Stimulated activated CD8-positive, alpha-beta memory T cell treated with anti-CD3 and anti-CD28 coated beads, Interleukin-2, amount 100 ng/mL, for 48 hours (primary cell): ENCODE data around the gene ZNF813.

Experiments used
- DNase-seq, 2 donors: peaks; one replicate each; pipeline ENCODE4 v3.0.0-alpha.2; 2020; ENCODE audit warnings: low read depth in 2 of 2

ZNF813 gene

DNA sequence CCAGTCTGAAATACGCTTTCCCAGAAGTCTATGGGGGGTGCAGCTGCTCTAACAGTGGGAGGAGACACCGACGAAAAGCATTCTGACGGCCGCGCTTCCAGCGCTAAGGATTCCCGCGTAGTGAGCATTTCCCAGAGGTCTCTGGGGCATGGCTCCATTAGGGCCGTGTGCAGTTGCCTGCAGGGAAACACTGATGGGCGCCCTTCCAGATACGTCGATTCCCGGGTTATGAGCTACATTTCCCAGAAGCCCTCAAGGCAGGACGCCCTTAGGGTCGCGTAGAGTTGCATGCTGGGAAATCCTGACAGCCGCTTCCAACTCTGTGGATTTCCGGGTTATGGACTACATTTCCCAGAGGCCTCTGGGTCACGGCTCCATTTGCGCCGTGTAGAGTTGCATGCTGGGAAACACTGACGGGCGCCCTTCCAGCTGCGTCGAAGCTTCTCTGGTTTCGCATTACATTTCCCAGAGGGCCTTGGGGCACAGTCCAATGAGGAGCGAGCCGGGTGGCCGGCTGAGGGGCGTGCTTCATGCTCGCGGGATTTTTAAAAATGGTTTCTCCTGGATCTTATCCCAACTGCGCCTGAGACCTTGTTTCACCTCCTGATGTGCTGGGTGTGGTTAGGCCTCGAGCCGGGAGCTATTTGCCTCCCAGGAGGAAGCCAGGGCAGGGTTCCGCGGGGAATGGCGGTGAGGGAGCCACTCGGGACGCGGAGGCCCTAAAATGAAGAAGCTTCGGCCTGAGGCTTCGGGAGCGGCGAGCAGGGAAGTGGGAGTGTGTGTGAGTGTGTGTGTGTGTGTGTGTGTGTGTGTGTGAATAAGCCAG is 53.2 kb downstream of the ZNF813 start:
- peak; percentile 65 to 76 for DNase-seq

DNA sequence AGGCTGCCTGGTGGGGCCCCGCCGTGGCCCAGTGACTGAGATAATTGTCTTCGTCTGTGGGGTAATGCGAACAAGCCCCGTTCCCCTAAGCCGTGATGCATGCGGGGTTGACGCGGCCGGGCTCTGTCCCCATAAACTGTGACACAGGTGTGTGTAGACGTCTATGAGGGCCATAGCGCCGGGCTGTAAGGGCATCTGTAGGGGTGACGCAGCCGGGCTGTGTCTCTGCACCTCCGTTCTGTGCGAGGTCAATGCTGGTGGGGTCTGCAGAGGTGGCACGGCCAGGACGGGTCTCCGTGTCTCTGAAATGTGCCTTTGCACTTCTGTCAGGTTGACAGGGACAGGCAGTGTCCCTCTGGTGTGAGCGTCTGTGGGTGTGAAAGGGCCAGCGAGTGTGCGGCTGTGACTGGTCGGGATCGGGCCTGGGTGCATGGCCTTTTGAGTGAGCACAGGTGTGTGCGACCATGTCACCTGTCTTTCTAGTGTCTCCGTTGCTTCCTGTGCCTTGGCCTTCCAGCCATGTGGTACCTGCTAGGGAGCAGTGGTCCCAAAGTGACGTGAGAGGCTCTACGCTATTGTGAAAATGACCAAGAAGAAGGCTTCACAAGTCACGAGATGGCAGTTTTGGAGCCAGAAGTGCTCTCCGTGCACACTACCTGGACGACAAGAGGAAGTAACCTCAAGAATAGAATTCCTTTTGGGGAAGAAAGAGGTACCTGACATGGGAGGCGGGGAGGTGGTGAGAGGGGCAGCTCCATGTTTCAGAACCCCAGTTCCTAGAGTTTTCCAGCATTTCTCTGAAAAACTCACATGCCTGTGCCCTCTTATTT is 54.1 kb downstream of the ZNF813 start:
- DNase-seq, result no peak

GRCh38 chr19:53525922-53526321 is 58.4 kb downstream of the ZNF813 start:
- no peak for DNase-seq

DNA sequence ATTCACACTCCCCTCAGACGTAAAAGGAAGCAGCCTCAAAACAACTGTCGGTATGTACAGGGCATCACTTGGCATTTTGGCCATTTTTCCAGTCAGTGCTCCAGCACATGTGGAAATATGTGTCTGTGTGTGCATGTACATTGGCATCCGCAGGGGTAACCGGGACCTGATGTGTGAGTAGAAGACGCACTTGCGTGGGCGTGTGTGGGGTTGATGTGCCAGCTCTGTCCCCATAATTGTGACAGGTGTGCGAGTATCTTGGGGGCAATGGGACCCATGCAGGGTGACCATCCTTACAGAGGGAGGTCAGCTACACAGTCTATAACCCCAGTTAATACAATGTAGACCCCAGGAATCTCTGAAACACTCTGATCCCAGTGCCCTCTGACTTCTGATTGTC is 63.1 kb downstream of the ZNF813 start:
- DNase-seq, result no peak

GRCh38 chr19:53531457-53531856 is 63.9 kb downstream of the ZNF813 start:
- no peak for DNase-seq

- no peak for DNase-seq
Observed at GRCh38 chr19:53532362-53532761, 64.8 kb downstream of the ZNF813 start.

DNA sequence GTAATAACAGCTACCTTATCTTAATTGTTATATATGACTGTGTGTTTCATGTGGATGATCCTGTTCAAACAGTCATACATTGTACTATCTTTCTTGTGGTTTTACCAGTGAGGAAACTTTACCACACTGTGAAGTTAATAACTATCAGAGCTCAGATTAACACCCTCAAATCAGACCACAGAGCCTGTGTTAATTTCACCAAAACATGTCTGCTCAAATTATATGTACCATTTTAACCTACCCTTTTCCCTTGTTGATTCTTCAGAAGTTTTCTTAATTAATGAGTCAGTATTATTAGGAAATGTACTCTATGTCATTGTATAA is 68.7 kb downstream of the ZNF813 start:
- no peak for DNase-seq

DNA sequence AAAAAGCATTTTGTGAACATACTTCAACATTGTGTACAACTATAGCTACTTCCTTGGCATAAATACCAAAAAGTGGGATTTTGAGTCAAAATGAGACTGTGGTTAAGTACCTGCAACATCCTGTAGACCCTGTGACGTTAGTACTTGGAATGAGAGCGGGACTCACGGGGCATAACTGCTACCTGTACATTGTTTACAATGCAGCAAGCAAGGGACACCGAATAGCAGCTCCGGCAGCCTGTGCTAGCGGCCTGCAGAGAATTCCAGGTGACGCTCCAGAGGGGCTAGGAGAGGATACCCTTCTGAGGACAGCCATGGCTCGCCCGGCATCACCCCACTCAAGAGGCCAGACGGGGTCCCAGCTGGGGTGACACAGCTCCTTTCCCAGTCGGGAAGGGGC is 69.6 kb downstream of the ZNF813 start:
- DNase-seq, result no peak

DNA sequence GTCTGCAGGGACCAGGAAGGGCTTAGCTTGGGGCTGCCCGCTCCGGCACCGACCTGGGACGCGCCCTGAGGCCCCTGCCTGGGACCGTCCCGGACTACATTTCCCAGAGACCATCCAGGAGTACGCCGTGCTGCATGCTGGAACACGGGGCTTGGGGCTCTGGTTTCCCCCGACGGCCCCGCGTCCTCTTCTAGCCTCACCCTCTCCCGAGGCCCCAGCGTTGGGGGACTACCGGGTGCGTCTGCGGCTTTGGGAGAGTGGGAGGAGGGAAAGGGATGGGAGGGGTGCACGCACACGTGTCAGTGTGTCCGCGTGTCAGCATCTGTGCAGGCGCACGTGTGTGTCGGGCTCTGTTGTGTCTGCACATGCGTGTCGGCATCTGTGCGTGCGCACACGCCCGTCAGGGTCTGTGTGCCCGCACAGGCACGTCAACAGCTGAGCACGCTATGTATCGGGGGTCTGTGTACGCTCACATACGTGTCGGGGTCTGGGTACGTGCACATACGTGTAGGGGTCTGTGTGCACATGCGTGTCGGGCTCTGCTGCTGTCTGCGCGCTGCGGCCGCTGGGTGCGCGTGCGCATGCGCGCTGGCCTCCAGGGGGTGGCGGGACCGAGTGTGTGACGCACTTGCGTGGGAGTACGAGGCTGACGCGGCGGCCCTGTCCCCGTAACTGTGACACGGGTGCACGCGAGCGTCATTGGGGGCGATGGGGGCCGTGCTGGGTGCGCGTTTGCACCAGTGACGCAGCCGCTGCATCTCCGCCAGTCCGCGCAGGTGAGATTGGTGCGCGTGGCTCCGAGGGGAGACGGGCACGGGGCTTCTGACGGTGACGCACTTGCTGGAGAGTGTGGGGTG is 70.2 kb downstream of the ZNF813 start, which contains the start of gene ZNF331:
ZNF331 (plus strand) TSS at position 625 of the 857 bp plus-strand sequence. CDS start 31,232 bp downstream, outside the sequence.
- peak; percentile 76 to 77 for DNase-seq

DNA sequence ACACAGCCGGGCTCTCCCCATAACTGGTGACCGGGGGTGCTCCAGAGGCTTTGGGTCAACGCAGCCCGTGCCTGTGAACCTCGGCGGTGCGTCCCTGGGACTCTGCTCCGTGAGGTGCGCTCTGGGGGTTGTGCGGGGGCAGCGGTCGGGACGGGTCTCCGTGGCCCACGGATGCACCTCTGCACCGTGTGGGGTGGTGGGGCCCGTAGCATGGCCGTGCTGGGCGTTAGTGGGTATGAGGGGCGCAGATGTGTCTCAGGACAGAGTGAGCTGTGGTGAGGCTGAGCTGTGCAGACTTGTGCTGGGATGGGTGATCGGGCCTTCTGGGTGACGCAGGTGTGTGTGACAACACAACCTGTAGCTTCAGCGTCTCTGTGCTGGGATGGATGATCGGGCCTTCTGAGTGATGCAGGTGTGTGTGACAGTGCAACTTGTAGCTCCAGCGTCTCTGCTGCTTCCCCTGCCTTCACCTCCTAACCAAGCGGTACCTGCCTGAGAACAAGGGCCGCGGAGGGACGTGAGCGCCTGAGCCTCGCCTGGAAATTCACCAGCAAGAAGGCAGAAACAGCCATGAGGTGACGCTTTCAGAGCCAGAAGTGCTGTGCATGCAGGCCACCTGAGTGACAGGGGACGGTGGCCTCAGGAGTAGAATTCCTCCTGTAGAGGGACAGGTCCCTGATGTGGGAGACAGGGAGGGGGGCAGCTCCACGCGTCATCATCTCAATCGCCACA is 71.0 kb downstream of the ZNF813 start:
- no peak for DNase-seq

DNA sequence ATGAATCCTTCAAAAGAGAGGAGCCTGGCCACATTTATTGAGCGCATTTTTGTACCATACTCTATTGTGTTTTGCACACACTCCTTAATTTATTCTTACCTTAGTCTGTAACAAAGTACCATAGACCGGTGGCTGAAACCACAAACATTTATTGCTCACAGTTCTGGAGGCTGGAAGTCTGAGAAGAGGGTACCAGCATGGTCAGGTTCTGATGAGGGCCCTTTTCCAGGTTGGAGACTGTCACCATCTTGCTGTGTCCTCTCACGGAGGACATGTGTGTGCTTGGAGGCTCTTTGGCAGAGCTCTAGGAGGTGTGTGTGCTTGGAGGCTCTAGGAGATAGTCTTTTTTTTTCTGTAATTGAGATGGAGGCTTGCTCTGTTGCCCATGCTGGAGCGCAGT is 72.6 kb downstream of the ZNF813 start:
- DNase-seq, result no peak

- no peak for DNase-seq
Observed at GRCh38 chr19:53541971-53542370, 74.4 kb downstream of the ZNF813 start.

DNA sequence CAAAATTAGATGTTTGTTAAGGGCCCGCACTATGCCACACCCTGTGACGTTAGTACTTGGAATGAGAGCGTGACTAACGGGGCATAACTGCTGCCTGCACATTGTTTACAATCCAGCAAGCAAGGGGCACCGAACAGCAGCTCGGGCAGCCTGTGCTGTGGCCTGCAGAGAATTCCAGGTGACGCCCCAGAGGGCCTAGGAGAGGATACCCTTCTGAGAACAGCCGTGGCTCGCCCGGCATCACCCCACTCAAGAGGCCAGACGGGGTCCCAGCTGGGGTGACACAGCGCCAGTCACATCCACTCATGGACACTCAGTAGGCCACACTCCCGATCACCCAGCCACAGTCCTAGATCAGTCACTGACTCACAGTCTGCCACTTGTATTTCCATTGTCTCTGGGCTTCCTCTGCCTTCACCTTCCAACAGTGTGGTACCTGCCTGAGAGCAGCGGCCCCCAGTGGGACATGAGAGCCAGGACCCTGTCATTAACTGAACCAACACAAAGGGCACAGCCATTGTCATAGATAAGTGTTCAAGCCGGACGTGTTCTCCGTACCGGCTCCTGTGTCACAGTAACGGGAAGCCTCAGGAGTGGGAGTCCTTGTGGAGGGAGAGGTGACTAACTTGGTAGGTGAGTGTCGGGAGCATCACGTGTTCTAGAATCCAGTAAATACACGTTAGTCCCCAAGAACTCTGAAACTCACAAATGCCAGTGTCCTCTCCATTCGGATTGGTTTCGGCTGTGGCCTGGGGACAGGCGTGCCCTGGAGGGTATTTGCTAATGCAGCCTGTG is 77.9 kb downstream of the ZNF813 start:
- no peak for DNase-seq
